ENCODE results near the gene ESAM.

DNA sequence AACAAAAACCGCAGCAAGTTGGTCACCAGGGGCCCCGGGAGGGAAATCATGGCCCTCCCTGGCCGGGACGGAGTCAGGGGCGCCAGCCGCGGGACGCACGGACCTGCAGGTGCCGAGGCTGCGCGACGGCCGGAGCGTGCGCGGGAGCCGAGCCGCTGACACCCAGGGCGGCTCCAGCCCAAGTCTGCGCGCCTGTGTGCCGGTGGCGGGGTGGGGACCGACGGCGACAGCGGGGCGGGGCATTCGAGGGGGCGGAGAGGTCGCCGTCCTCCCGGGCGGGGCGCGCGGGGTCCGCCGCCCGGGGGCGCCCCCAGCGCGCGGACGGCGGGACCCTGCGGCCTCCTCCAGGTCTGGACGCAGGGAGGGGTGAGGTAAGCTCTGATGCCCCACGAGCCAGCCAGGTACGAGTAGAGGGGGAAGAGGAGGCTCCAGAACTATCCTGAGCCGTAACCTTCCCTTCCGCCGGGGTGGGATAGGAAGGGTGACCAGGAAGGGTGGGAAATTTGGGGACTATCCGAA is at the start of gene ESAM:
- TF ChIP-seq EZH2 (IDR thresholded peaks at IDR 0.05; ENCODE audit: borderline replicate concordance, insufficient read depth, low read depth, low read length, poor library complexity, severe bottlenecking) (no peak), CTCF (IDR thresholded peaks at IDR 0.05) (no peak)
